ENCODE results near the gene CCDC102B. TPM values are rescaled to one million over a fixed set of nuclear protein-coding genes. Genes with fewer than 3 reads are reported as not detected.
"Not testable (repeated sequence)": the region's sequence is repeated elsewhere in the genome, so short reads cannot be mapped to it uniquely, and the experiment has no call there.

The CCDC102B gene
- total RNA-seq, 1 donor from 2014 or later = 8.1 TPM

DNA sequence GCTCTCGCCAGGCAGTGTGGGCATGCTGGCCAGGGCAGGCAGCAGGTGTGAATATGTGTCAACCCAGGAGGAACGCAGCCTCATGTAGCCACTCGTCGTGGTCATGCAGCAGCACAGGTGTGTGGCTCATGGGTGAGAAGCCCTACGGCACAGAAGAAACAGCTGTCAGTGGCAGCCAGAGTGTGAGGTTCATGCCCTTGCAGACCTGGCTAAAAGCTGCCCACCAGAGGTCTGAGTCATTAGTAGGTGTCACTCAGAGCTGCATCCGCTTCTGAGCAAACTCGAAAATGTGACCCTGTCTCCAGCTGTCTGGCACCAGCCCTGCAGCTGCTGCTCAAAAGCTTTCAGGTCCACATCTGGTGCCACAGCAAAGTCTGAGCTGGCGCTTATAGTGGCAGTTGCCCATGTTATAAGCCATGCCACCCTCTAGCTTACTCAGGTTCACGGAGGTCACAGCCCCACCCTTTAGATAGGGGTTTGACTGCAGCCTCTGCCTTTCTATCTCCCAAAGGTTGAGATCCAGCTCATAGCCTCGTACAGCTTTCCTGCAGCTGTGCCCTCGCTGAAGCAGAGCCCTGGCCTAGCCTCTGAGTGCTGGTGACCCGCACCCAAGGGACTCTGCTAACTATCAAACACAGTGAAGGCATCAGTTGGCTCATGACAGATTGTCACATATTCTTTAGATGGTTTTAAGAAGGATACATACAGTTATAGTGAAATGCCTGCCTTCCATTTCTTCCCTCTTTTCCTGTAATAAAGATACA lies 195.0 kb downstream of the CCDC102B start:
- peaks cover 8% of the 10 kb centered on the region for H3K4me1 Mint-ChIP-seq (ENCODE audit: low read depth)
- no peak overlapping the region for H3K4me3 Mint-ChIP-seq (ENCODE audit: unreplicated experiment)
- TF ChIP-seq, protein P1, sequence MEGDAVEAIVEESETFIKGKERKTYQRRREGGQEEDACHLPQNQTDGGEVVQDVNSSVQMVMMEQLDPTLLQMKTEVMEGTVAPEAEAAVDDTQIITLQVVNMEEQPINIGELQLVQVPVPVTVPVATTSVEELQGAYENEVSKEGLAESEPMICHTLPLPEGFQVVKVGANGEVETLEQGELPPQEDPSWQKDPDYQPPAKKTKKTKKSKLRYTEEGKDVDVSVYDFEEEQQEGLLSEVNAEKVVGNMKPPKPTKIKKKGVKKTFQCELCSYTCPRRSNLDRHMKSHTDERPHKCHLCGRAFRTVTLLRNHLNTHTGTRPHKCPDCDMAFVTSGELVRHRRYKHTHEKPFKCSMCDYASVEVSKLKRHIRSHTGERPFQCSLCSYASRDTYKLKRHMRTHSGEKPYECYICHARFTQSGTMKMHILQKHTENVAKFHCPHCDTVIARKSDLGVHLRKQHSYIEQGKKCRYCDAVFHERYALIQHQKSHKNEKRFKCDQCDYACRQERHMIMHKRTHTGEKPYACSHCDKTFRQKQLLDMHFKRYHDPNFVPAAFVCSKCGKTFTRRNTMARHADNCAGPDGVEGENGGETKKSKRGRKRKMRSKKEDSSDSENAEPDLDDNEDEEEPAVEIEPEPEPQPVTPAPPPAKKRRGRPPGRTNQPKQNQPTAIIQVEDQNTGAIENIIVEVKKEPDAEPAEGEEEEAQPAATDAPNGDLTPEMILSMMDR (IDR thresholded peaks at IDR 0.05) = no peak
- no peak for DNase-seq (ENCODE audit: low spot score)
- H3K27me3 Mint-ChIP-seq (ENCODE audit: low read depth) = no peaks in the 10 kb centered on the region
- H3K27ac Mint-ChIP-seq (ENCODE audit: unreplicated experiment) = no peak overlapping the region
- peaks cover 9% of the 10 kb centered on the region for H3K9me3 Mint-ChIP-seq (ENCODE audit: low read depth)
- no peaks in the 10 kb centered on the region for H3K36me3 Mint-ChIP-seq (ENCODE audit: low read depth)

GRCh38 chr18:68995675-68996074 lies 197.8 kb downstream of the CCDC102B start:
- no peaks in the 10 kb centered on the region for H3K36me3 Mint-ChIP-seq (ENCODE audit: low read depth)
- no peaks in the 10 kb centered on the region for H3K27me3 Mint-ChIP-seq (ENCODE audit: low read depth)
- no peak for DNase-seq (ENCODE audit: low spot score)
- H3K9me3 Mint-ChIP-seq (ENCODE audit: low read depth) = peaks cover 6% of the 10 kb centered on the region
- no peak overlapping the region for H3K4me3 Mint-ChIP-seq (ENCODE audit: unreplicated experiment)
- no peak overlapping the region for H3K27ac Mint-ChIP-seq (ENCODE audit: unreplicated experiment)
- TF ChIP-seq, protein P1 (IDR thresholded peaks at IDR 0.05) = no peak
- H3K4me1 Mint-ChIP-seq (ENCODE audit: low read depth) = peaks cover 8% of the 10 kb centered on the region

- TF ChIP-seq, protein P1 (IDR thresholded peaks at IDR 0.05) = no peak
- no peak overlapping the region for H3K27ac Mint-ChIP-seq (ENCODE audit: unreplicated experiment)
- DNase-seq (ENCODE audit: low spot score) = no peak
- H3K36me3 Mint-ChIP-seq (ENCODE audit: low read depth) = no peaks in the 10 kb centered on the region
- no peaks in the 10 kb centered on the region for H3K4me1 Mint-ChIP-seq (ENCODE audit: low read depth)
- no peaks in the 10 kb centered on the region for H3K27me3 Mint-ChIP-seq (ENCODE audit: low read depth)
- H3K4me3 Mint-ChIP-seq (ENCODE audit: unreplicated experiment) = no peak overlapping the region
- peaks cover 6% of the 10 kb centered on the region for H3K9me3 Mint-ChIP-seq (ENCODE audit: low read depth)
Observed at GRCh38 chr18:68997845-68998244, 200.0 kb downstream of the CCDC102B start.

DNA sequence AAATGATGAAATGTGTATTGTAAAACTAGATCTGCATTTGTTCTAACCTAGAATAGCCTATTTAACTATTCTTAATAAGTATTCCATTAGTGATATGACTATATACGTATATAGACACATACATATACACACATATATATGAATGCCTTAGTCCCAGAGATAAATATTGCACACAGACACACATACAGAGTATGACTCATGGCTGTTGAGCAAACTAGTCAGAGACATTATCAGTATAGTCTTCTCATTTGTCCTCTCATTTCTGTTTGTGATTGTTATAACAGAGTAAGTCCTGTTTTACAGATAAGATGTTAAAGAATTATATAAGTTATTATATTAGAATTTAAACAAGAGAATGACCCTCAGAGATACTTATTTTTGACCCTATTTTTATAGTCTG lies 202.5 kb downstream of the CCDC102B start:
- peaks cover 6% of the 10 kb centered on the region for H3K9me3 Mint-ChIP-seq (ENCODE audit: low read depth)
- no peaks in the 10 kb centered on the region for H3K36me3 Mint-ChIP-seq (ENCODE audit: low read depth)
- H3K27ac Mint-ChIP-seq (ENCODE audit: unreplicated experiment) = no peak overlapping the region
- H3K4me1 Mint-ChIP-seq (ENCODE audit: low read depth) = no peaks in the 10 kb centered on the region
- TF ChIP-seq, protein P1 (IDR thresholded peaks at IDR 0.05) = no peak
- H3K27me3 Mint-ChIP-seq (ENCODE audit: low read depth) = no peaks in the 10 kb centered on the region
- no peak overlapping the region for H3K4me3 Mint-ChIP-seq (ENCODE audit: unreplicated experiment)
- DNase-seq (ENCODE audit: low spot score) = no peak

DNA sequence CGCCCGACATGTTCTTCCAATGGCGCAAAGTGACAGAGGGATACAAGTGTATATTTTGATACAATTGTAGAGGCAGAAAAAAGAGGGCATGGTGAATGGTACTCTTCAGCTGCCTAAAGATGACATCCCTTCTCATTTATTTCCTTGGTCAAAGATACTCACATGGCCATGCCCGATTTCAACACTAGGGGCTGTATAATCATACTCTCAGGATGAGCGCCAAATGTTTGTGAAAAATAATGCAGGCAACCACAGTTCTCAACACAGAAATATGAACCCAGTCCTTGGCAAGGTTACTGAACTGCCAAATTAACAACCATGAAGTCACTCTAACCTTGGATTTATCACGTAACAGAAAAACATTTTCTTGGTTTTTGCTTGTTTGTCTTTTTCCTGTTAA lies 204.4 kb downstream of the CCDC102B start:
- H3K27me3 Mint-ChIP-seq (ENCODE audit: low read depth) = no peaks in the 10 kb centered on the region
- H3K9me3 Mint-ChIP-seq (ENCODE audit: low read depth) = no peaks in the 10 kb centered on the region
- no peaks in the 10 kb centered on the region for H3K4me1 Mint-ChIP-seq (ENCODE audit: low read depth)
- H3K36me3 Mint-ChIP-seq (ENCODE audit: low read depth) = no peaks in the 10 kb centered on the region
- TF ChIP-seq, protein P1 (IDR thresholded peaks at IDR 0.05) = peak; percentile 43
- no peak overlapping the region for H3K4me3 Mint-ChIP-seq (ENCODE audit: unreplicated experiment)
- DNase-seq (ENCODE audit: low spot score) = no peak
- no peak overlapping the region for H3K27ac Mint-ChIP-seq (ENCODE audit: unreplicated experiment)

- H3K9me3 Mint-ChIP-seq (ENCODE audit: low read depth); H3K36me3 Mint-ChIP-seq (ENCODE audit: low read depth); H3K4me1 Mint-ChIP-seq (ENCODE audit: low read depth); DNase-seq (ENCODE audit: low spot score); H3K27me3 Mint-ChIP-seq (ENCODE audit: low read depth); H3K27ac Mint-ChIP-seq (ENCODE audit: unreplicated experiment); H3K4me3 Mint-ChIP-seq (ENCODE audit: unreplicated experiment): not testable (repeated sequence)
Observed at GRCh38 chr18:69006212-69006611, 208.3 kb downstream of the CCDC102B start.
